ENCODE measurements around the gene LARGE1.

Gene LARGE1

GRCh38 chr22:33817512-33818127 is 102.7 kb downstream of the LARGE1 start:
- no peak for DNase-seq (ENCODE audit: low spot score)

- DNase-seq (ENCODE audit: low spot score) = no peak
Measured at GRCh38 chr22:33812360-33812977, 107.8 kb downstream of the LARGE1 start.

DNA sequence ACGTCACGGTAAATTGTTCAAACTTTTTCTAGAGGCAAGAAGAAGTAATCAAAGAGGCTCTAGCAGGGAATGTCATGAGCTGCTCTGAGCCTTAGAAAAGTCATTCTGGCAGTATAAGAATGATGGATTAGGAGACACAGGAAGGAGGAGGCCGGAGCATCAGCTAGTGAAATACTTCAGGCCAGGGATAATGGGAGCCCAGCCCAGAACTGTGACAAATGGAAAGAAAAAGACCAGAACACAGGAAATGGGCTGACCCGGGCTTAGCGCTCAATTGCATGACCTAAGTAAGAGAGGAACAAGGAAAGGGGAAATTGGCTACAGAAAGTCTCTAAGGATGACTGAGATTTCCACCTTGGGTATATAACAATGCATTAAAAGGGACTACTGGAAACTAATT is 108.6 kb downstream of the LARGE1 start:
- DNase-seq (ENCODE audit: low spot score) = no peak

GRCh38 chr22:33811208-33811607 is 109.1 kb downstream of the LARGE1 start:
- DNase-seq (ENCODE audit: low spot score) = no peak

DNA sequence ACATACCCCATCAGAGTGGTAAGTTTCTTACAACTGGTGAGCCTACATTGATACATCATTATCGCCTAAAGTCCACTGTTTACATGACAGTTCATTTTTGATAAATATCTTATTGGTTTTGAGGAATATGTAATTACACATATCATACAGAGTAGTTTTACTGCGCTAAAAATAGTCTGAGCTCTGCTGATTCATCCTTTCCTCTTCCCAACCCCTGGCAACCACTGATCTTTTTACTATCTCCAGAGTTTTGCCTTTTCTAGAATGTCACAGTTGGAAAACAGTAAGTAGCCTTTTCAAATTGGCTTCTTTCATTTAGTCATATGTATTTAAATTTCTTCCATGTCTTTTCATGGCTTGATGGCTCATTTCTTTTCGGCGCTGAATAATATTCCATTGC is 112.8 kb downstream of the LARGE1 start:
- no peak for DNase-seq (ENCODE audit: low spot score)

- no peak for DNase-seq (ENCODE audit: low spot score)
Measured at GRCh38 chr22:33806191-33806590, 114.1 kb downstream of the LARGE1 start.

GRCh38 chr22:33803371-33804282 is 116.6 kb downstream of the LARGE1 start:
- no peak for DNase-seq (ENCODE audit: low spot score)

DNA sequence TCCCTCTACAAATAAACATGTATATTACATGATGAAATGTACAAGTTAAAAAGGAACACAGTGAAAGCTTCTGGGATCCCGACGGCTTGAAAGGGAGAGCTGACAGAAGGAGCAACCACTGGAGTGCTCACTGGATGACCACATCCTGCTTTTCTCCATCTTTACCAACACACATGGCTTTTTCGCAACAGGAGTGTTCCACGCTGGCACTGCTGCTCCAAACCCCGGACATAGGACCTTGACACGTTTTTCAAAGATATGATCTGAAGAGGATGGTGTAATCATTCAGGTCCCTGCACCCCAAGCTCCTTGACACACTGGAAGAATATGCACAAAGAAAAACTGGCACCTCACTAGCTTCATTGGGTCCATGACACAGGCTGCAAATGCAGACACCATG is 121.9 kb downstream of the LARGE1 start:
- no peak for DNase-seq (ENCODE audit: low spot score)

GRCh38 chr22:33796494-33796893 is 123.8 kb downstream of the LARGE1 start:
- DNase-seq (ENCODE audit: low spot score) = no peak

- DNase-seq (ENCODE audit: low spot score) = no peak
Measured at GRCh38 chr22:33793475-33793874, 126.8 kb downstream of the LARGE1 start.

GRCh38 chr22:33792832-33793231 is 127.4 kb downstream of the LARGE1 start:
- no peak for DNase-seq (ENCODE audit: low spot score)

DNA sequence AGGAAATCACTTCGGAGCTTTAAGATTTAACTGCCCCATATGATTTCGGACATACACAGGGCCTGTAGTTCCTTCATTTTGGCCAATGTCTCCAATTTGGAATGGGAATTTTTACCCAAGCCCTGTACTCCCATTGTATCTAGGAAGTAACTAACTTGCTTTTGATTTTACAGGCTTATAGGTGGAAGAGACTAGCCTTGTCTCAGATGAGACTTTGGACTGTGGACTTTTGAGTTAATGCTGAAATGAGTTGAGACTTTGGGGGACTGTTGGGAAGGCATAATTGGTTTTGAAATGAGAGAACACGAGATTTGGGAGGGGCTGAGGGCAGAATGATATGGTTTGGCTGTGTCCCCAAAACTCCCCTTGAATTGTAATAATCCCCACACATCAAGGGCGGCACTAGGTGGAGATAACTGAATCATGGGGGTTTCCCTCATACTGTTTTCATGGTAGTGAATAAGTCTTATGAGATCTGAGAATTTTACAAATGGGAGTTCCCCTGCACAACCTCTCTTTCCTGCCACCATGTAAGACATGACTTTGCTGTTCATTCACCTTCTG is 130.5 kb downstream of the LARGE1 start:
- no peak for DNase-seq (ENCODE audit: low spot score)

DNA sequence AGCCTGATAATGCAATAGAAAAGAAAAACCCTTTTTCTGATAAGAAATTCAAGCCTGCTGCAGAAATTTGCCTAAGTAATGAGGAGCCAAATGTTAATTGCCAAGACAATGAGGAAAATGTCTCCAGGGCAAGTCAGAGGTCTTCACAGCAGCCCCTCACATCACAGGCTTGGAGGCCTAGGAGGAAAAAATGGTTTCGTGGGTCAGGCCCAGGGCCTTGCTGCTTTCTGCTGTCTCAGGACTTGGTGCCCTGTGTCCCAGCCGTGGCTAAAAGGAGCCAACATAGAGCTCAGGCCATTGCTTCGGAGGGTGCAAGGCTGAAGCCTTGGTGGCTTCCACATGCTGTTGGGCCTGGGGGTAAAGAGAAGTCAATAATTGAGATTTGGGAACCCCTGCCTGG is 131.3 kb downstream of the LARGE1 start:
- DNase-seq (ENCODE audit: low spot score) = no peak

- DNase-seq (ENCODE audit: low spot score) = no peak
Measured at GRCh38 chr22:33787645-33788456, 132.4 kb downstream of the LARGE1 start.

GRCh38 chr22:33786149-33786548 is 134.1 kb downstream of the LARGE1 start:
- no peak for DNase-seq (ENCODE audit: low spot score)

- DNase-seq (ENCODE audit: low spot score) = no peak
Measured at GRCh38 chr22:33785283-33785968, 134.8 kb downstream of the LARGE1 start.

DNA sequence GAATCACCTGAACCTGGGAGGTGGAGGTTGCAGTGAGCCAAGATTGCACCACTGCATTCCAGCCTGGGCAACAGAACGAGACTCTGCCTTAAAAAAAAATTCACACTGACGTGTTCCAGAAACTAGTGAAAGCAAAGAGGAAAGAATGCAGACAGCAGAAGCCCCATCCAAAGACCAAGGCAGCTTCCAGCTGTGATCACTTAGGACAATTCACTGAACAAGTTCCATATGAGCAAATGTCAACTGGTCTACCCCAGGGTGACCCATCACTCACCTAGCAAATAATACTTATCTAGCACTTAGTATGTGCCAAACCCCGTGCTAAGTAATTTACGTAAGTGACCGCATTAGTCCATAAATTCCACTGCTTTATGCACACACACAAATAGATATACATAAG is 138.9 kb downstream of the LARGE1 start:
- DNase-seq (ENCODE audit: low spot score) = no peak

GRCh38 chr22:33780531-33781136 is 139.6 kb downstream of the LARGE1 start:
- DNase-seq (ENCODE audit: low spot score) = no peak

DNA sequence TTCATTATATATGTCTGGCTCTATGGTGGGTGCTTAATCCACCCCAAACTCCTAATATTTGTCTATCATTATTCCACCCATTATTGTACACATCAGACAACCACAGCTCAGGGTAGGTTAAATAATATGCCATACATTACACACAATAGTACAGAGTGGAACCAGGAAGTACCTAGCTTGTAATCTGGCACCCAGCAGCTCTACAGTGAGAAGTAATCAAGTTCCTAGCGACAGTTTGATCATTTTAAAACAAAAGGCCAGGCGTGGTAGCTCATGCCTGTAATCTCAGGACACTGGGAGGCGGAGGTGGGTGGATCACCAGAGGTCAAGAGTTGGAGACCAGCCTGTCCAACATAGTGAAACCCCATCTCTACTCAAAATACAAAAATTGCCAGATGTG is 141.0 kb downstream of the LARGE1 start:
- no peak for DNase-seq (ENCODE audit: low spot score)

DNA sequence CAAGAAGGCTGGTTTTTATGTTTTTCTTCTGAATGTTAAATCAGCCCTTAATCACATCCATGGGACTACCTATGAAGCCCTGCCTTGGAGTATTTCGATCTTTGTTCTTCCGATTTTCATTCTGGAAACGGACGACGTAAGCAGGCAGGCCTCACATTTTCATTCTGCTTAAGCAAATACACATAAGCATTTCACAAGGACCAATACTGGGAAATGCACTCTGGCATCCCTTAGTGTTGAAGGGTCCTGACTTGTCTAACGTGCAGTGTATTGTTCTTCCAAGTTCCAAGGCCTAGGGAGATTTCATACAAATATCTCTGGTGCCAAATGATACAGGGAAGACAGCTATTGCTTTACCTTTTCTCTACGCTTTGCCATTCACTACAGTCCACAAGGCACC is 143.8 kb downstream of the LARGE1 start:
- DNase-seq (ENCODE audit: low spot score) = no peak

- no peak for DNase-seq (ENCODE audit: low spot score)
Measured at GRCh38 chr22:33774781-33775180, 145.5 kb downstream of the LARGE1 start.

All from CD4-positive, alpha-beta T cell treated with Interleukin-2 at 100 ng/mL for 4 hours (primary cell).